Activated CD4-positive, alpha-beta memory T cell treated with anti-CD3 and anti-CD28 coated beads, Interleukin-2, amount 10 ng/mL, durations not matched to agents 7 days and 5 days (primary cell): ENCODE results near the gene MPHOSPH8. TPM values are rescaled to one million over a fixed set of nuclear protein-coding genes. Genes with fewer than 3 reads are reported as not detected.

Experiments used
- CTCF ChIA-PET: fragments of 350-600 bp; sonication (Branson Sonifier 250); formaldehyde crosslinking; loops from one replicate; lab custom pipeline; 2021; ENCODE audit warnings: antibody characterized with exemption, inconsistent platforms; lab: Charles Lee
- POLR2A ChIA-PET: fragments of 350-600 bp; sonication (Branson Sonifier 250); formaldehyde crosslinking; loops from one replicate; lab custom pipeline; 2021; ENCODE audit warnings: antibody characterized with exemption; lab: Charles Lee
- DNase-seq: peaks from one replicate; pipeline ENCODE4 v3.0.0-alpha.2; 2020
- H3K27ac Mint-ChIP-seq: one replicate; pipeline ENCODE4 v1.8.0; 2021; ENCODE audit warnings: mild to moderate bottlenecking, mixed read lengths
- H3K27me3 Mint-ChIP-seq: one replicate; pipeline ENCODE4 v1.8.0; 2021; ENCODE audit warnings: mixed read lengths
- H3K36me3 Mint-ChIP-seq: one replicate; pipeline ENCODE4 v1.8.0; 2021; ENCODE audit warnings: low read depth, mixed read lengths
- H3K4me1 Mint-ChIP-seq: one replicate; pipeline ENCODE4 v1.8.0; 2021; ENCODE audit warnings: mixed read lengths
- H3K4me3 Mint-ChIP-seq: one replicate; pipeline ENCODE4 v1.8.0; 2021; ENCODE audit warnings: mild to moderate bottlenecking, mixed read lengths
- H3K9me3 Mint-ChIP-seq: one replicate; pipeline ENCODE4 v1.8.0; 2021; ENCODE audit warnings: mixed read lengths
- total RNA-seq, 2 experiments: library from RNA; stranded (reverse); gene quantifications; one replicate each; pipeline ENCODE4 v1.2.3, GENCODE V29; 2021

The MPHOSPH8 gene
- total RNA-seq, 2 experiments from 2014 or later: 44.4 to 47.2 TPM

GRCh38 chr13:19645000-19645399 is 11.5 kb downstream of the MPHOSPH8 start:
- ChIA-PET CTCF (no interaction called here), POLR2A (interaction anchor here (1.5 kb wide), 1 partner anchor 11 kb away, joined by 6 read pairs; no protein-coding TSS in a partner anchor)
- no peak overlapping the region for H3K4me3 Mint-ChIP-seq
- H3K27ac Mint-ChIP-seq: no peak overlapping the region
- DNase-seq: no peak
- peaks cover 59% of the 10 kb centered on the region for H3K36me3 Mint-ChIP-seq
- H3K27me3 Mint-ChIP-seq: no peaks in the 10 kb centered on the region
- peaks cover 8% of the 10 kb centered on the region for H3K4me1 Mint-ChIP-seq
- no peaks in the 10 kb centered on the region for H3K9me3 Mint-ChIP-seq

- no peaks in the 10 kb centered on the region for H3K9me3 Mint-ChIP-seq
- no peak overlapping the region for H3K27ac Mint-ChIP-seq
- H3K4me1 Mint-ChIP-seq: peaks cover 6% of the 10 kb centered on the region
- no peak overlapping the region for H3K4me3 Mint-ChIP-seq
- H3K27me3 Mint-ChIP-seq: no peaks in the 10 kb centered on the region
- ChIA-PET POLR2A (interaction anchor here (1.5 kb wide), 1 partner anchor 12 kb away, joined by 6 read pairs; no protein-coding TSS in a partner anchor), CTCF (no interaction called here)
- H3K36me3 Mint-ChIP-seq: peaks cover 66% of the 10 kb centered on the region
- no peak for DNase-seq
Measured at GRCh38 chr13:19646063-19646462, 12.6 kb downstream of the MPHOSPH8 start.

DNA sequence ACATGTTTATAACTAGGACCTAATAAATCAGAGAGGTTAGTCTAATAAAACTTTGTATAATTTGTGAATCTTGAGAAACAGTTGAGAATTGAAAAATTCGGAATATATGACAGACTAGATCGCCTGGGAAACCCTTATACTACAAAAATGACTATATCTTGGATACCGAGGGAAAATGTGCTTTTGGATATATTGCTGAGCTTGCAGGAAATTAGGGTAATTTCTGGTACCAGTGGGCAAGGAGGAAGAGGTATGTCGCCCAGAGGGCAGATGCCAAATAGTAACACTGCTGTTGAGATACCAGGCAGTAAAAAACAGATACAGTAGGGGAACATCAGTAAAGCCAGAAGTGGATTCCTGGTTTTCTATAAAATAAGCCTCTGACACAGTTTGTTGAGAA is 17.3 kb downstream of the MPHOSPH8 start:
- ChIA-PET CTCF (no interaction called here), POLR2A (no interaction called here)
- Mint-ChIP-seq H3K4me3 (no peak overlapping the region), H3K4me1 (peaks cover 2% of the 10 kb centered on the region), H3K36me3 (peaks cover 62% of the 10 kb centered on the region), H3K9me3 (no peaks in the 10 kb centered on the region), H3K27ac (no peak overlapping the region), H3K27me3 (no peaks in the 10 kb centered on the region)
- no peak for DNase-seq

DNA sequence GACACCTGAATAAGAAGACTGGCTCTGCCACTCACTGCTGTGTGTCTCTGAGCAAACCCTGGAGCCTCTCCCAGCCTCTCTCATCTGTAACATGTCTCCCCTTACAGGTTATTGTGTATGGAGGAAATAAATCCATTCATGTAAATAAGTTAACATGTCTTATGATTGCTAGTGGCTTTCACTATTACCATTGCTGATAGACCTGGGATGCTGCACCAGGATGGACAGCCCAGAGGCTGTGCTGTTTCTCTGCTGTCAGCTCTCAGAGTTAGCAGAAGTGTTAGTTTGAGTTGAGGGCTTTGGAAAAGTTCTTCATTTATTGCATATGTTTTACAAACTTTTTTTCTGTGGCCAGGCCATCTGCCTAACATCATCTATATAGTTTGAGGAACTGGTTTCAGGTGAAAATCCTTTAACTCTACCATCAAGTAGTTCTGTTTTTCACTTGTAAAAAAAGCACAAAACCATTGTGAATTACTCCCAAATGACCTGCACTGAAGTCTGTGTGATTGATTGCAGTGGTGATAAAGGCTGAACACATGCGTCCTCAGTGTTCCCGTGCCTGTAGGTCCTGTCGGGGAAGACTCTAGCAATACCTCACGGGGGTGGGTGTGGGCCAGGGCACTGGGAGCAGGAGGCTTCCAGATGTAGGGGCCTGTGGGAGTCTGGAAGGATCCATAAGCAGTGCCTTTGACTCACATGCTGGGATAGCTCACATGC is 24.6 kb downstream of the MPHOSPH8 start:
- Mint-ChIP-seq H3K4me1 (no peaks in the 10 kb centered on the region), H3K4me3 (no peak overlapping the region), H3K36me3 (peaks cover 42% of the 10 kb centered on the region), H3K27me3 (no peaks in the 10 kb centered on the region), H3K27ac (no peak overlapping the region), H3K9me3 (no peaks in the 10 kb centered on the region)
- ChIA-PET CTCF (no interaction called here), POLR2A (no interaction called here)
- no peak for DNase-seq

DNA sequence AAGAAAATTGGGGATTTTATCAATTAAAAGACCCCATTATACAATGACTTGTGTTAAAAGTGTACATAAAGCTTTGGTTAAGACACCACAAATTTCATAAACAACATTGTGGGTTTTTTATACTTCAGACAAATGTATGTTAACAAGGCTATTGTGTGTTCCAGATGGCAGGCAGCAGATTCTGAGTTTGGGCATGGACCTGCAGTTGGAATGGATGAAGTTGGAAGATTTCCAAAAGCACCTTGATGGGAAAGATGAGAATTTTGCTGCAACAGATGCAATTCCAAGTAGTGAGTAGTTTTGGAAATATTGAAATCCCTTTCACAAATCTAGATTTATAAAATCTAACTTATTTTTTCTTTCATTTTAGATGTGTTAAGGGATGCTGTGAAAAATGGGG is 25.4 kb downstream of the MPHOSPH8 start:
- Mint-ChIP-seq H3K36me3 (peaks cover 42% of the 10 kb centered on the region), H3K27ac (no peak overlapping the region), H3K4me1 (no peaks in the 10 kb centered on the region), H3K27me3 (no peaks in the 10 kb centered on the region), H3K4me3 (no peak overlapping the region), H3K9me3 (no peaks in the 10 kb centered on the region)
- no peak for DNase-seq
- ChIA-PET POLR2A (no interaction called here), CTCF (no interaction called here)

DNA sequence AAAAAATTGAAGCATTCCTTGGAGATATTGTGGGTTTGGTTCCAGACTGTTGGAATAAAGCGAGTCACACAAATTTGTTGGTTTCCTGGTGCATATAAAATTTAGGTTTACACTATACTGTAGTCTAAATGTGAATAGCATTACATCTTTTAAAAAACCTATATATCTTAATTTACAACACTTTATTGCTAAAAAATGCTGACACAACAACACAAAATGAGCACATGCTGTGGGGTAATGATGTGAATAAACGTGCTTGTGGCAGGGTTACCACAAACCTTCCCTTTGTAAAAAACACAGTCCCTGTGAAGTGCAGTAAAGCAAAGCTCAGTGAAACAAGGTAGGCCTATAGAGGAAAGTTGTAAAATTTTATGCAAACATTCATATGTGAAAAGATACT is 27.7 kb downstream of the MPHOSPH8 start:
- H3K27me3 Mint-ChIP-seq: no peaks in the 10 kb centered on the region
- peaks cover 3% of the 10 kb centered on the region for H3K4me1 Mint-ChIP-seq
- H3K9me3 Mint-ChIP-seq: no peaks in the 10 kb centered on the region
- H3K27ac Mint-ChIP-seq: no peak overlapping the region
- POLR2A ChIA-PET: no interaction called here
- no peak for DNase-seq
- H3K4me3 Mint-ChIP-seq: no peak overlapping the region
- CTCF ChIA-PET: no interaction called here
- H3K36me3 Mint-ChIP-seq: peaks cover 53% of the 10 kb centered on the region

DNA sequence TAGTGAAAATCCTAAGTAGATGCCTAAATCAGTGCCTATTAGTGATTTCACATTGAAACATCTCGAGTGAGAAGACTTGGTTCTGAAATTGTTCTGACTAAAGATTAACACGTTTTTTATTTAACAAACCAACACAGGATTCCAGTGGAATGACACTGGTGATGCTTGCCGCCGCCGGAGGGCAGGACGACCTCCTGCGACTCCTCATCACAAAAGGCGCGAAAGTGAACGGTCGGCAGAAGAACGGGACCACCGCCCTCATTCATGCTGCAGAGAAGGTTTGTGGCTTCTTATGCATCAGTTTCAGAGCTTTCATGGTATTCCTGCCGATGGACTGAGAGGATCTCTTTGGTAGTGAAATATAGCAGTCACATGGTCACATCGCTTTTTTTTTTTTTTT is 28.1 kb downstream of the MPHOSPH8 start:
- H3K27me3 Mint-ChIP-seq: no peaks in the 10 kb centered on the region
- CTCF ChIA-PET: no interaction called here
- POLR2A ChIA-PET: no interaction called here
- DNase-seq: no peak
- peaks cover 3% of the 10 kb centered on the region for H3K4me1 Mint-ChIP-seq
- H3K9me3 Mint-ChIP-seq: no peaks in the 10 kb centered on the region
- peaks cover 57% of the 10 kb centered on the region for H3K36me3 Mint-ChIP-seq
- H3K4me3 Mint-ChIP-seq: no peak overlapping the region
- no peak overlapping the region for H3K27ac Mint-ChIP-seq

- H3K4me3 Mint-ChIP-seq: no peak overlapping the region
- peaks cover 67% of the 10 kb centered on the region for H3K36me3 Mint-ChIP-seq
- peaks cover 3% of the 10 kb centered on the region for H3K4me1 Mint-ChIP-seq
- ChIA-PET POLR2A (interaction anchor here (1.1 kb wide), 1 partner anchor 200 kb away, joined by 4 read pairs; no protein-coding TSS in a partner anchor), CTCF (no interaction called here)
- no peak overlapping the region for H3K27ac Mint-ChIP-seq
- no peaks in the 10 kb centered on the region for H3K27me3 Mint-ChIP-seq
- H3K9me3 Mint-ChIP-seq: no peaks in the 10 kb centered on the region
- no peak for DNase-seq
Measured at GRCh38 chr13:19663416-19663979, 30.0 kb downstream of the MPHOSPH8 start.

GRCh38 chr13:19664481-19665230 is 31.2 kb downstream of the MPHOSPH8 start:
- Mint-ChIP-seq H3K4me3 (no peak overlapping the region), H3K27me3 (no peaks in the 10 kb centered on the region), H3K36me3 (peaks cover 66% of the 10 kb centered on the region), H3K4me1 (peaks cover 3% of the 10 kb centered on the region), H3K9me3 (no peaks in the 10 kb centered on the region), H3K27ac (no peak overlapping the region)
- POLR2A ChIA-PET: no interaction called here
- no peak for DNase-seq
- CTCF ChIA-PET: no interaction called here

GRCh38 chr13:19665427-19665859 is 32.0 kb downstream of the MPHOSPH8 start:
- Mint-ChIP-seq H3K9me3 (no peaks in the 10 kb centered on the region), H3K4me1 (peaks cover 3% of the 10 kb centered on the region), H3K4me3 (no peak overlapping the region), H3K27me3 (no peaks in the 10 kb centered on the region), H3K36me3 (peaks cover 73% of the 10 kb centered on the region), H3K27ac (no peak overlapping the region)
- CTCF ChIA-PET: no interaction called here
- POLR2A ChIA-PET: no interaction called here
- DNase-seq: no peak

GRCh38 chr13:19668778-19669177 is 35.3 kb downstream of the MPHOSPH8 start:
- H3K9me3 Mint-ChIP-seq: no peaks in the 10 kb centered on the region
- ChIA-PET CTCF (no interaction called here), POLR2A (no interaction called here)
- peaks cover 3% of the 10 kb centered on the region for H3K4me1 Mint-ChIP-seq
- H3K27me3 Mint-ChIP-seq: no peaks in the 10 kb centered on the region
- no peak overlapping the region for H3K27ac Mint-ChIP-seq
- peaks cover 74% of the 10 kb centered on the region for H3K36me3 Mint-ChIP-seq
- no peak overlapping the region for H3K4me3 Mint-ChIP-seq
- DNase-seq: no peak

GRCh38 chr13:19670147-19670546 is 36.7 kb downstream of the MPHOSPH8 start:
- H3K36me3 Mint-ChIP-seq: peaks cover 77% of the 10 kb centered on the region
- CTCF ChIA-PET: no interaction called here
- H3K27me3 Mint-ChIP-seq: no peaks in the 10 kb centered on the region
- no peaks in the 10 kb centered on the region for H3K9me3 Mint-ChIP-seq
- H3K4me3 Mint-ChIP-seq: no peak overlapping the region
- POLR2A ChIA-PET: no interaction called here
- H3K4me1 Mint-ChIP-seq: no peaks in the 10 kb centered on the region
- no peak for DNase-seq
- no peak overlapping the region for H3K27ac Mint-ChIP-seq

GRCh38 chr13:19672990-19673389 is 39.5 kb downstream of the MPHOSPH8 start:
- ChIA-PET POLR2A (no interaction called here), CTCF (interaction anchor here (0.6 kb wide), 1 partner anchor 164 kb away, joined by 3 read pairs; no protein-coding TSS in a partner anchor)
- H3K36me3 Mint-ChIP-seq: peaks cover 74% of the 10 kb centered on the region
- no peak for DNase-seq
- H3K4me1 Mint-ChIP-seq: peaks cover 5% of the 10 kb centered on the region
- no peaks in the 10 kb centered on the region for H3K9me3 Mint-ChIP-seq
- H3K4me3 Mint-ChIP-seq: no peak overlapping the region
- no peak overlapping the region for H3K27ac Mint-ChIP-seq
- no peaks in the 10 kb centered on the region for H3K27me3 Mint-ChIP-seq
